BE2C (cell line): ENCODE results near the gene EIF4E3.

Experiments used
- DNase-seq: peaks from one replicate; pipeline ENCODE4 v3.0.0-alpha.2; 2020
- H3K27me3 ChIP-seq: fragments of 250-450 bp; sonication (Bioruptor Pico); 2 replicates; pipeline ENCODE4 v1.5.1; 2020; ENCODE audit warnings: mild to moderate bottlenecking
- H3K36me3 ChIP-seq: fragments of 250-450 bp; sonication (Bioruptor Pico); 2 replicates; pipeline ENCODE4 v1.5.1; 2020; ENCODE audit warnings: mild to moderate bottlenecking
- H3K4me1 ChIP-seq: fragments of 250-450 bp; sonication (Bioruptor Pico); 2 replicates; pipeline ENCODE4 v1.5.1; 2020
- H3K4me3 ChIP-seq: 2 replicates; pipeline ENCODE4 v1.5.1; 2011; ENCODE audit warnings: low read depth, low read length
- H3K9me3 ChIP-seq: fragments of 250-450 bp; sonication (Bioruptor Pico); 2 replicates; pipeline ENCODE4 v1.5.1; 2020
- TF ChIP-seq, protein P1 (sequence below): IDR thresholded peaks from 2 replicates; pipeline ENCODE4 v1.5.1; 2012; ENCODE audit warnings: mild to moderate bottlenecking, low read depth, low read length

The EIF4E3 gene

DNA sequence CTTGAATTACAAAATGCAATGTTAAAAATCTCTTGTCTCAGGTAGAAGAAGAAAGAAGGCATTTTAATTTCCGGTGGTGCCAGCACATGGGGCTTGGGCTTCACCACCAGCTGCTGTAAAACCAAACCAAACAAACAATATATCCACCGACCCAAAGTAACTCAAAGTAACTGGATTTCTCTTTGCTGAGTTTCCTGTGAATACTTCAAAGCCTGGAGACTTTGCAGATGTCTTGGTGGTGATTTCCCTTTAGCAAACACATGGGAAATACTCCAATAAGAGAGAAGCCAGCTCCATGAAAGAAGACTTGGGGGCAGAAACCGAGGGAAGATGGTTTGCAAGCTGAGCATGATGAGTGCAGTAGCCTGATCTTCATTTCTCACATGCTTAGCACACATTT is 62.6 kb downstream of the EIF4E3 start:
- TF ChIP-seq, protein P1, sequence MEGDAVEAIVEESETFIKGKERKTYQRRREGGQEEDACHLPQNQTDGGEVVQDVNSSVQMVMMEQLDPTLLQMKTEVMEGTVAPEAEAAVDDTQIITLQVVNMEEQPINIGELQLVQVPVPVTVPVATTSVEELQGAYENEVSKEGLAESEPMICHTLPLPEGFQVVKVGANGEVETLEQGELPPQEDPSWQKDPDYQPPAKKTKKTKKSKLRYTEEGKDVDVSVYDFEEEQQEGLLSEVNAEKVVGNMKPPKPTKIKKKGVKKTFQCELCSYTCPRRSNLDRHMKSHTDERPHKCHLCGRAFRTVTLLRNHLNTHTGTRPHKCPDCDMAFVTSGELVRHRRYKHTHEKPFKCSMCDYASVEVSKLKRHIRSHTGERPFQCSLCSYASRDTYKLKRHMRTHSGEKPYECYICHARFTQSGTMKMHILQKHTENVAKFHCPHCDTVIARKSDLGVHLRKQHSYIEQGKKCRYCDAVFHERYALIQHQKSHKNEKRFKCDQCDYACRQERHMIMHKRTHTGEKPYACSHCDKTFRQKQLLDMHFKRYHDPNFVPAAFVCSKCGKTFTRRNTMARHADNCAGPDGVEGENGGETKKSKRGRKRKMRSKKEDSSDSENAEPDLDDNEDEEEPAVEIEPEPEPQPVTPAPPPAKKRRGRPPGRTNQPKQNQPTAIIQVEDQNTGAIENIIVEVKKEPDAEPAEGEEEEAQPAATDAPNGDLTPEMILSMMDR = no peak
- Histone ChIP-seq H3K9me3 (no peaks in the 10 kb centered on the region), H3K36me3 (no peaks in the 10 kb centered on the region), H3K27me3 (no peaks in the 10 kb centered on the region), H3K4me1 (no peaks in the 10 kb centered on the region), H3K4me3 (no peak overlapping the region)
- DNase-seq = no peak

DNA sequence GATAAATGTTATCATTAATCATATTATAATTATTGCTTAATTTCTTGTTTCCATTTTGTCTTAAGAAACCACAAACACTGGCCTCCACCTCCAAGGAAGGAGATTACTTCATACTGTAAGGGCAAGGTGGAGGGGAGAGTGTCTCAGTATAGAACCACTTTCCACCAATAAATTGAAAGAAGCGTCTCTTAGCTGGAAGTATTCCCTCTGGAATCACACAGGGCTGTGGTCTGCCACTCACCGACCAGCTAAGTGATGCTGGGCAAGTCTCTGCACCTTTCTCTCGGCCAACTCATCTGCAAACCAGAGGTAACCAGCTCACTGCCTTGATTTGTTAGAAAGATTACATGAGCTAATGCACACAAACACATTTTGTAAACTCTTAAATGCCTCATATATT is 63.1 kb downstream of the EIF4E3 start:
- TF ChIP-seq, protein P1 = no peak
- no peaks in the 10 kb centered on the region for H3K36me3 ChIP-seq
- H3K27me3 ChIP-seq = no peaks in the 10 kb centered on the region
- no peak overlapping the region for H3K4me3 ChIP-seq
- H3K9me3 ChIP-seq = no peaks in the 10 kb centered on the region
- H3K4me1 ChIP-seq = no peaks in the 10 kb centered on the region
- no peak for DNase-seq

DNA sequence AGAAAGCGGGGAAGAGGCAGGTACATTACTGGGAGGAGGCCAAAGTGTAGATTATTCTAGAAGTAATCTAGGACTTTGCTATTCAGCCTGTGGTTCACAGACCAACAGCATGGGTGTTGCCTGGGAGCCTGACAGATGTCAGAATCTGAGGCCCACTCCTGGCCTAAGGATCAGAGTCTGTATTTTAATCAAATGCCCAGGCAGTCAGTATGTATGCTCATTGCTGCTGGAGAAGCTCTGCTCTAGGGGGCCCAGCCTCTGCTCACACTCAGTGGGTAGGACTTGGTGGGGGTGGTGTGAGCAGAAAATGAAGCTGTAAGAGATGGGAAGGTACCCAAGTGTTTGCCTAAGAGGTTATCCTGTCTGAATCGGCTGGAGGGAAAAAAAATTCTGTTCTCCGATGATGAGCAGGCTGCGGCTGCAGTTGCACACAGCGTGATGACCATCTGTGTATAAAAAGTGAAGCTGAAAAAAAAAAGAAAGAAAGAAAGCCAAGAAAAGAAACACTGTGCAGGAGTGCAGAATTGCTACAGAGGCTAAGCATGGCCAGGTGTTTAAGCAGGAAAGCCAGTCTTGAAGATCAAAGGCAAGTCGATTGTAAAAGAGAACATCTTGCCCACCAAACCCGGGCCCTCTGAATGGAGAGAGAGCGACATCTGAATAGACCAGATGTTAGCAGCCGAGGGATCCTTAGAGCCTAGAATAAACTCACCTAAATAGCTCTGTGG is 65.2 kb downstream of the EIF4E3 start:
- Histone ChIP-seq H3K4me1 (no peaks in the 10 kb centered on the region), H3K9me3 (no peaks in the 10 kb centered on the region), H3K27me3 (no peaks in the 10 kb centered on the region), H3K36me3 (no peaks in the 10 kb centered on the region), H3K4me3 (no peak overlapping the region)
- TF ChIP-seq, protein P1 = no peak
- DNase-seq = no peak

DNA sequence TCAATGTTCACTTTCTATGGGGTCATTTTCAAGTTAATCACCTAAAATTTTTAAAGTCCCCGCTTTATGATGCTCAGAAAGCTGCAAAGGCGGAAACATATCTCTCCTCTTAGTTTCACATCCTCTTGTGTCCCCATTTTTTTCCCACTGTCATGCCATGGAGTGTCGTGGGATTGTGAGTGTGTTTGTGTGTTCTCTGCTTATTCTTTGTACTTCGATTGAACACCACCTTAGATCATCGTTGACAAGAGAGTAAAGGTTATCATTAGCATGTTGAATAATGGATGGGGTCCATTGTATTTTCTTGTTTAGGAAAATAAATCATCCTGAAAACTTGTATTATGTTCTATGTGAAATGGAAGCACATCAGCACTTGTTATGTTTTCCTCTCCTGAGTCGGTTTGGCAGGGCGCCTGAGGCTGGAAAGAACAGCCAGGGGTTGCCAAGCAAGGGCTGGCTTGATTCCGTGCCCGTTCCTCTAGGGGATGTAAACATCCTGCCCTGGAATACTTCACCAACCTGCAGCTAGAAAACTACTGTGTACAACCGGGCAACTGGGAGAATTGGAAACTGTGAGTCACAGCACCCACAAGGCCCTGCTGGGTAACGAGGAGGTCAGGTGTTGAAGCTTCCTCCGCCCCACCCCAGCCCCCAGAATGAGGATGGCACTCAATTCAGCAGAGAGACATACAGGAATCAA is 67.2 kb downstream of the EIF4E3 start:
- TF ChIP-seq, protein P1 = no peak
- H3K9me3 ChIP-seq = no peaks in the 10 kb centered on the region
- no peak overlapping the region for H3K4me3 ChIP-seq
- H3K4me1 ChIP-seq = no peaks in the 10 kb centered on the region
- no peaks in the 10 kb centered on the region for H3K36me3 ChIP-seq
- DNase-seq = no peak
- H3K27me3 ChIP-seq = no peaks in the 10 kb centered on the region

DNA sequence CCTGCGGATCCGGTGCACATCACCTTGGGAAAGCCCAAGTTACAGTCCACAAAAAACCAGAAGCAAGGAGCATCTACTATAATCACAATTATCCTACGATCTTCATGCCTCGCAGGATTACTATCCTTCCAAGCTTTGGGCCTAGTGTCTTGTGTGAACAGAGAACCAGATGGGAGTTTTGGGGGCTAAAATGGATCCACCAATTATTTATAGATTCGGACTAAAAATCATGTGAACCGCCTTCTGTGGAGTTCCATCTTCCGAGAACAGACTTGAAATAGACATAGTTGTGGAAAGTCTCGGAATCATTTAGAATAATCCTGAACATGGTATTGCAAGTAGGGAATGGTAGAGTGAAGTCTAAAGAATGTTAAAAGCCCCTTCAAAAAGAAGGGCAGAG is 70.1 kb downstream of the EIF4E3 start:
- Histone ChIP-seq H3K36me3 (no peaks in the 10 kb centered on the region), H3K9me3 (no peaks in the 10 kb centered on the region), H3K27me3 (no peaks in the 10 kb centered on the region), H3K4me1 (no peaks in the 10 kb centered on the region), H3K4me3 (no peak overlapping the region)
- DNase-seq = no peak
- TF ChIP-seq, protein P1 = no peak

DNA sequence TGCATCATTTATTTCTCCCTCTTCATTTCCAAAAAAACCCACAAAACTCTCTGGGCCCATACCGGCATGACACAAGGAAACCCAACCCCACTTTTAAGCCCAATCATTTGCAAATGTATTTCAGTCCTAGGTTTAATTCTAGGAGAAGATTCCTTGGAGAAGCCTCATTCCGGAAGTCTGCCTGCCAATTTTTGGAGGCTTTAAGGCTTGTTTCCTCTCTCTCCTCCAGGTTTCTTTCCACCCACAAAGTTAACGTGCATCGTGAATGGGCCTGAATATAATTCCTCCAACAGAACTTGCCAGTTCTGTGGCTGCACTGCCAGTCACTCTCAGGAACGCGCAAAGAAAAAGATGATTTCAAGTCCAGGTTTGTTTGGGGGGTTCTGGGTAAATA is 71.8 kb downstream of the EIF4E3 start:
- TF ChIP-seq, protein P1 = no peak
- Histone ChIP-seq H3K9me3 (no peaks in the 10 kb centered on the region), H3K36me3 (no peaks in the 10 kb centered on the region), H3K4me1 (no peaks in the 10 kb centered on the region), H3K27me3 (no peaks in the 10 kb centered on the region), H3K4me3 (no peak overlapping the region)
- no peak for DNase-seq
